HEK293T (cell line): ENCODE measurements around the gene ERC2.

ENCODE experiments used
- CTCF ChIA-PET: fragments of 350-600 bp; formaldehyde crosslinking; extraction: SDS; loops from one replicate; lab custom pipeline; 2021; ENCODE audit warnings: antibody characterized with exemption, inconsistent platforms; lab: Yijun Ruan, JAX
- POLR2A ChIA-PET: fragments of 350-600 bp; formaldehyde crosslinking; extraction: SDS; loops from one replicate; lab custom pipeline; 2020; ENCODE audit warnings: antibody characterized with exemption, inconsistent platforms; lab: Yijun Ruan, JAX
- DNase-seq: peaks from one replicate; pipeline ENCODE4 v3.0.0; 2012; ENCODE audit warnings: mixed read lengths; ENCODE audit errors: extremely low spot score
- ARNT ChIP-seq: fragments of 450-650 bp; IDR thresholded peaks from 2 replicates; pipeline ENCODE4 v1.6.1; 2017; ENCODE audit warnings: mild to moderate bottlenecking
- BHLHE40 ChIP-seq: fragments of 450-650 bp; IDR thresholded peaks from 2 replicates; pipeline ENCODE4 v1.6.1; 2016; ENCODE audit warnings: mild to moderate bottlenecking, moderate library complexity, borderline replicate concordance
- CTBP1 ChIP-seq: fragments of 450-650 bp; IDR thresholded peaks from 2 replicates; pipeline ENCODE4 v1.6.1; 2016; ENCODE audit warnings: borderline replicate concordance
- ELF4 ChIP-seq: fragments of 450-650 bp; IDR thresholded peaks from 2 replicates; pipeline ENCODE4 v1.6.1; 2017; ENCODE audit warnings: antibody characterized with exemption
- FOXA1 ChIP-seq: fragments of 450-650 bp; IDR thresholded peaks from 2 replicates; pipeline ENCODE4 v1.6.1; 2016; ENCODE audit warnings: mild to moderate bottlenecking
- FOXK2 ChIP-seq: fragments of 450-650 bp; IDR thresholded peaks from 2 replicates; pipeline ENCODE4 v1.6.1; 2016; ENCODE audit warnings: mild to moderate bottlenecking
- FOXM1 ChIP-seq: fragments of 450-650 bp; IDR thresholded peaks from 2 replicates; pipeline ENCODE4 v1.6.1; 2017; ENCODE audit warnings: mild to moderate bottlenecking, borderline replicate concordance
- HDGF ChIP-seq: fragments of 450-650 bp; IDR thresholded peaks from 2 replicates; pipeline ENCODE4 v1.6.1; 2017; ENCODE audit warnings: antibody characterized with exemption, borderline replicate concordance
- L3MBTL2 ChIP-seq: fragments of 450-650 bp; conservative IDR thresholded peaks from 2 replicates; pipeline ENCODE4 v1.6.1; 2016; ENCODE audit warnings: mild to moderate bottlenecking
- LEF1 ChIP-seq: fragments of 450-650 bp; IDR thresholded peaks from 2 replicates; pipeline ENCODE4 v1.6.1; 2017; ENCODE audit warnings: mild to moderate bottlenecking, borderline replicate concordance
- NFRKB ChIP-seq: fragments of 450-650 bp; IDR thresholded peaks from 2 replicates; pipeline ENCODE4 v1.6.1; 2016; ENCODE audit warnings: mild to moderate bottlenecking, moderate library complexity
- PKNOX1 ChIP-seq: fragments of 450-650 bp; IDR thresholded peaks from 2 replicates; pipeline ENCODE4 v1.6.1; 2016
- SP1 ChIP-seq: fragments of 450-650 bp; IDR thresholded peaks from 2 replicates; pipeline ENCODE4 v1.6.1; 2017
- SUZ12 ChIP-seq: fragments of 450-650 bp; IDR thresholded peaks from 2 replicates; pipeline ENCODE4 v1.6.1; 2016; ENCODE audit warnings: mild to moderate bottlenecking
- TARDBP ChIP-seq: fragments of 450-650 bp; IDR thresholded peaks from 2 replicates; pipeline ENCODE4 v1.6.1; 2016
- ZNF384 ChIP-seq: fragments of 450-650 bp; IDR thresholded peaks from 2 replicates; pipeline ENCODE4 v1.6.1; 2016

Gene ERC2

GRCh38 chr3:55521064-55521737 is 947.1 kb downstream of the ERC2 start:
- ChIA-PET CTCF (no interaction called here), POLR2A (no interaction called here)
- DNase-seq = no peak
- no peak for TF ChIP-seq SP1

- DNase-seq = no peak
- ChIA-PET CTCF (no interaction called here), POLR2A (interaction anchor here (1.1 kb wide), 1 partner anchor 32 kb away, joined by 3 read pairs; the partner anchor contains the start of gene WNT5A)
- no peak for TF ChIP-seq SP1
- no peak for TF ChIP-seq PKNOX1
- no peak for TF ChIP-seq HDGF
- no peak for TF ChIP-seq NFRKB
- TF ChIP-seq L3MBTL2 = no peak
- TF ChIP-seq SUZ12 = no peak
- no peak for TF ChIP-seq FOXM1
- TF ChIP-seq LEF1 = no peak
- TF ChIP-seq BHLHE40 = no peak
- TF ChIP-seq TARDBP = no peak
- TF ChIP-seq FOXA1 = no peak
- TF ChIP-seq CTBP1 = no peak
- TF ChIP-seq ARNT = no peak
- TF ChIP-seq ELF4 = no peak
These were observed 949.2 kb downstream of the ERC2 start for GRCh38 chr3:55519019-55519418.

- POLR2A ChIA-PET = no interaction called here
- no peak for DNase-seq
- CTCF ChIA-PET = no interaction called here
- TF ChIP-seq FOXM1 (no peak), PKNOX1 (peak; percentile 32; the same call in 1 of the 2 replicates)
These were observed 949.8 kb downstream of the ERC2 start for GRCh38 chr3:55518451-55518850.

GRCh38 chr3:55516392-55517030 is 951.8 kb downstream of the ERC2 start:
- CTCF ChIA-PET = interaction anchor here (0.7 kb wide), 1 partner anchor 787 kb away, joined by 4 read pairs; no protein-coding TSS in a partner anchor
- POLR2A ChIA-PET = no interaction called here
- TF ChIP-seq FOXK2 = no peak
- no peak for TF ChIP-seq SP1
- no peak for TF ChIP-seq ELF4
- TF ChIP-seq L3MBTL2 = no peak
- no peak for TF ChIP-seq TARDBP
- TF ChIP-seq SUZ12 = no peak
- peak; percentile 62 for DNase-seq

GRCh38 chr3:55515550-55516246 is 952.6 kb downstream of the ERC2 start:
- DNase-seq = no peak
- 0 out of 2 replicates have a peak, but pooled peaks have one; percentile 22 for TF ChIP-seq ZNF384
- TF ChIP-seq LEF1 = no peak
- TF ChIP-seq FOXK2 = no peak
- TF ChIP-seq HDGF = no peak
- no peak for TF ChIP-seq ELF4
- TF ChIP-seq FOXA1 = no peak
- TF ChIP-seq FOXM1 = no peak
- peak; percentile 76 for TF ChIP-seq L3MBTL2
- CTCF ChIA-PET = interaction anchor here (0.7 kb wide), 1 partner anchor 788 kb away, joined by 4 read pairs; no protein-coding TSS in a partner anchor
- POLR2A ChIA-PET = no interaction called here

- ChIA-PET POLR2A (interaction anchor here (1.0 kb wide), 1 partner anchor 24 kb away, joined by 3 read pairs; no protein-coding TSS in a partner anchor), CTCF (interaction anchor here (0.5 kb wide), 1 partner anchor 379 kb away, joined by 3 read pairs; no protein-coding TSS in a partner anchor)
- no peak for DNase-seq
- 0 out of 2 replicates have a peak, but pooled peaks have one; percentile 15 for TF ChIP-seq CTBP1
- no peak for TF ChIP-seq ZNF384
- TF ChIP-seq L3MBTL2 = no peak
- no peak; the same call in 1 of the 2 replicates for TF ChIP-seq PKNOX1
- TF ChIP-seq FOXM1 = no peak
These were observed 953.3 kb downstream of the ERC2 start for GRCh38 chr3:55514962-55515361.
